ENCODE measurements around the gene JAZF1.

The JAZF1 gene

GRCh38 chr7:28069388-28069787 is 111.2 kb downstream of the JAZF1 start:
- no peak for DNase-seq

- DNase-seq: no peak
These were observed 111.8 kb downstream of the JAZF1 start for GRCh38 chr7:28068811-28069216.

GRCh38 chr7:28067171-28067570 is 113.4 kb downstream of the JAZF1 start:
- no peak for DNase-seq

GRCh38 chr7:28065721-28066285 is 114.8 kb downstream of the JAZF1 start:
- DNase-seq: no peak

GRCh38 chr7:28065308-28065707 is 115.3 kb downstream of the JAZF1 start:
- no peak for DNase-seq

GRCh38 chr7:28064437-28064836 is 116.2 kb downstream of the JAZF1 start:
- no peak for DNase-seq

DNA sequence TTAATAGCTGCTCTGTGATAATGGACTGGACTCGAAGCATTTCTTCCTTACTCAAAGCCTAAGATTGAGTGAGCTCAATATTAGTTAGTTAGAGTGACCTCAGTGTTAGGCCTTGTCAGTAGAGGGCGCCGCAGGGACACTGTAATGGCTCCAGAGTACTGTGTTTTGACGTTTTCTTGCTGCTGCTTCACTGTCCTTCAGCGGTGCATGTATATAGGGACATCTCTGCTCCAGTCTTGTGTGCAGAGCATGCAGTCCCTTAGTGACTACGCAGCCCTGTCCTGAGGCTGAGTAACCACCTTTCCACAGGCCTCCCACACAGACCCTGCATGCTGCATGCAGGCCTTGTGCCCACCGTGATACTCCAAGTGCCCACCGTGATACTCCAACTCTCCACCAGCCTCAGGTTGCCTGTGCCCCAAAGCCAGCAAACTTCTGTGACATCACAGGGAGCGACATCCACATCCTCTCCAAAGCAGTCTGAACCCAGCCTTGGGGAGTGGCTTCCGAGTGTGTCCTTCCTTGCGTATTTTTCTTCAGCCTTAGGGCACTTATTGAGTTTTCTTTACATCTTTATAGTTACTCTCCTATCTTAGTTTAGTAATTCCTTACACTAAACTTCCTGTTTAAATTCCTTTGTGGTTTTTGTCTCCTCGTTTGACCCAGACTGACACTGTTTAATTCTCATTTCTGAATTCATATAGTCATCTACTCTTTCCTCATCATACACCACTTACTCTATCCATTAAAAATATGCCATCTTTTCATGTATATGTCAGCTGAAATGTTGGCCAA is 118.2 kb downstream of the JAZF1 start:
- DNase-seq: peak; percentile 89 to 94

DNA sequence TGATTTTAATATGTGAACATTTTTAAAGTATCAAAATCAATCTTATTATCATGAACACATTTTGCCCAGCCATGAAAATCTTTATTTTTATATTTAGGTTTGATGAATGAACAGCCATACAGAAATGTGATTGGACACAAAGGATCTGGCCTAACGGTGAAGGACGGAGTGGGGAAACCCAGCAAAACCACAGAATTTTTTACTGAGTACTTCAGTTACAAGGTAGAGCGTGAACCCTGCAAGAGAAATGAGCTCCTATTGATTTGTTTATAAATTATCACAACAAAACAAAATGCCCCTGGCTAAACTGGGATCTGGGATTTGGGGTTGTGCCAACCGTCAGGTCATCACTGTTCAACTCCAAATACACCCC is 118.8 kb downstream of the JAZF1 start:
- no peak for DNase-seq

GRCh38 chr7:28060371-28060950 is 120.1 kb downstream of the JAZF1 start:
- DNase-seq: no peak

DNA sequence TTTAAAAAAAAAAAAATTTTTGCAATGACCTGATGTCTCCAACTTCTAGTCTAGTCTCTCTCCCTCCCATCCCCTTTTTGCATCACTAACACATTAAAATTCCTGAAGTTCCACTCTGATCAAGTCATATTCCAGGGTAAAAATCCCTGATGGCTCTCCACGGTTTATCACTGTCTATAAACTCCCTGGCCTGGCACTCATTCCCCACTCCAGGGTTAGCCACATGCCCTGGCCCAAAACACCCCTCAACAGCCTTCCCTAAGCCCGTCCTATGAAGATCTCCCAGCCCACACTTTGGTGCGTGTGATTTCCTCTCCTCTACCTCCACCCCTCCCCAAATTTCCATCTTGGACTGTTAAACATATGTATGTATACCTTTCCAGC is 125.4 kb downstream of the JAZF1 start:
- DNase-seq: no peak

GRCh38 chr7:28054531-28055160 is 125.9 kb downstream of the JAZF1 start:
- DNase-seq: no peak

DNA sequence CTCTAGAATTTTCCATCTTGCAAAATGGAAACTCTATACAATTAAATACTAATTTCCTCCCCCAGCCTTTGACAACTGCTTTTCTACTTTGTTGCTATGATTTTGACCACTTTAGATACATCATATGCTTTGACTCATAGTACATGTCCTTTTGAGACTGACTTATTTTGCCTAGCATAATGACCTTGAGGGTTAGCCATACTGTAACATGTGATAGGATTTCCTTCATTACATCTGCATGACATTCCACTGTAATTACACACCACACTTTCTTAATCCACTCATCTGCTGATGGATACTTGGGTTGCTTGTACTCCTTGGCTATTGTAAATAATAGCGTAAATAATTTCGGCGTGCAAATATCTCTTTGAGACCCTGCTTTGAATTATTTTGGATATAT is 127.7 kb downstream of the JAZF1 start:
- DNase-seq: no peak

GRCh38 chr7:28048694-28049093 is 131.9 kb downstream of the JAZF1 start:
- no peak for DNase-seq

DNA sequence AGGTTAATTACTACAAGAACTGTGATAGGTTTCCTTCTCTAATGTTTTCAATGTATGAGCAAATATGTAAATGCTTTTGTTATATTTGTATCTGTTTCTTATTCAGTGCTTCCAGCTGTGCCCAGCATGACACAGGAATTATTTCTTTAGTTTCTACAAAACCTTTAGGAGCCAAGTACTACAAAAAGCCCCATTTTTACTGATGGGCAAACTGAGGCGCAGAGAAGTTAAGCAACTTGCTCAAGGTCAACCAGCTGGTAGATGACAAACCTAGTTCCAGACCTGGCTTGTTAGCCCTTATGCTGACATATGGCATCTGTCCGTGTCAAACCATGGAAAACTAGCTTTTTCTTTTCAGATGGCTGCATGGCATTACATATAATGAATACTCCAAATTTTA is 134.6 kb downstream of the JAZF1 start:
- no peak for DNase-seq

GRCh38 chr7:28045592-28045991 is 135.0 kb downstream of the JAZF1 start:
- DNase-seq: no peak

DNA sequence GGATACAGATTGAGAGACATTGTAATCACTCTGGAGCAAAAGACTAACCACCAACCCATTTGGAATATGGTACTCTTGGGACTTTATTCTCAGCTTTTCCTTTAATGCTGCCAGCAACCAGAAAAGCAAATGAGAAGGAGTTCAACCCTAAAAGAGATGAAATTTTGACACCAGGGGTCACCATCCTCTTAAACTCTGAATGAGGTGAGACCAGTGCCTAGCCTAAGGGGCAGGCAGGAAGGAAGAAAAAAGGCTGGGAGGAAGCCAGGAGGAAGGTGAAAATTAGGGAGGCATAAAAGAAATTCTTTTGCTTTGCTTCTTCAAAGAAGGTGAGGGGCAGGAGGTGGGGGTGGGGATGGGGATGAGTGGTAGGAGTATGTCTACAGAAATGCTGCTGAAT is 135.8 kb downstream of the JAZF1 start:
- no peak for DNase-seq

DNA sequence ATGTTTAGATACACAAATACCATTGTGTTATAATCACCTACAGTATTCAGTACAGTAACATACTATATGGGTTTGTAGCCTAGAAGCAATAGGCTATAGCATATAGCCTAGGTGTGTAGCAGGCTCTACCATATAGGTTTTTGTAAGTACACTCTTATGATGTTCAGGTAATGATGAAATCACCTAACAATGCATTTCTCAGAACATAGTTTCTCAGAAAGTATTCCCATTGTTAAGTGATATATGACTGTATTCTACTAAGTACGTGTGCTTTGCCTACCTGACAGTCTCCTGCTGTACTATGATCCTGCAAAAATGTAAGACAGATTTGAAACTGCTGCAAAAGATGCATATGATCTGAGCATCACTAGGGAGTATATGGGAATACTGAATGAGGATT is 137.9 kb downstream of the JAZF1 start:
- DNase-seq: no peak

GRCh38 chr7:28041508-28042314 is 138.9 kb downstream of the JAZF1 start:
- no peak for DNase-seq

- no peak for DNase-seq
These were observed 142.3 kb downstream of the JAZF1 start for GRCh38 chr7:28038175-28038797.

DNA sequence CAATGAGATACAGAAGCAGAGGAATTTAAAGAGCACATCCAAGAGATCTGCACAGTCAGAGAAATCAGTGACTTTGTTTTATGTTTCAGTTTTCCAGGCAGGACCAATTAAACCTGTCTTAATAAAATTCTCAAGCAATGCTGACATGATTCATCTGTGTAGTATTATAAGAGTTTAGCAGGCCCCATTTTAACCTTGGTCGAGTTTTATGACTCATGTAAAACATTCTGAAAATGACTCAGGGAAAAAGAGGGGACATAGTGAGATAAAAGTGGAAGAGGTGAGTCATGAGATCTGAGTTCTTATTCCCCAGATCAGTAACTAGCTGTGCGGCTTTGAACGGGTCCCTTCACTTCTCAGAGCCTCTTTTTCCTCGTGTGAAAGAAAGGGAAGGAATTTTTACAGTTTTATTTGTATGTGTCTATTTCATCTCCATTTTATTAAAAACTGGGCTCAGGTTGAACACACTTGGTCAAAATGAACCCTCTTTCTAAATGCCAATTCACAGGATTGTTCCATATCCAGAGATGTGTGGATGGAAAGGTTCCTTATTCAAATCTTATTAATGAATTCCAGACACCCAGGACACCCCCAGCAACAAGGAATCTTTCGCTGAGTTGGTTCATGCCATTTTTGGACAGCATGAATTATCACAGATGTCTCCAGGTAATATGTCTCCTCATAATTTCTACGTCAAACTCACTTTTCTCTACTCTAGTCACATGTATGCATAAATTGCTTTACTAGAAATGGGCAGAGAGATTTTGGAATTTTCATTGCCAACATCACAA is 143.2 kb downstream of the JAZF1 start:
- DNase-seq: no peak

GRCh38 chr7:28036696-28037095 is 143.9 kb downstream of the JAZF1 start:
- DNase-seq: no peak

- DNase-seq: no peak
These were observed 147.2 kb downstream of the JAZF1 start for GRCh38 chr7:28033386-28033785.
